Stimulated activated CD8-positive, alpha-beta memory T cell treated with anti-CD3 and anti-CD28 coated beads, Interleukin-7, amount 100 ng/mL, for 24 hours (primary cell): ENCODE measurements around the gene EIPR1.
"Not testable (repeated sequence)": the region's sequence is repeated elsewhere in the genome, so short reads cannot be mapped to it uniquely, and the experiment has no call there.

ENCODE experiments used
- DNase-seq: peaks from one replicate; pipeline ENCODE4 v3.0.0-alpha.2; 2020; ENCODE audit warnings: low read depth

EIPR1 gene

DNA sequence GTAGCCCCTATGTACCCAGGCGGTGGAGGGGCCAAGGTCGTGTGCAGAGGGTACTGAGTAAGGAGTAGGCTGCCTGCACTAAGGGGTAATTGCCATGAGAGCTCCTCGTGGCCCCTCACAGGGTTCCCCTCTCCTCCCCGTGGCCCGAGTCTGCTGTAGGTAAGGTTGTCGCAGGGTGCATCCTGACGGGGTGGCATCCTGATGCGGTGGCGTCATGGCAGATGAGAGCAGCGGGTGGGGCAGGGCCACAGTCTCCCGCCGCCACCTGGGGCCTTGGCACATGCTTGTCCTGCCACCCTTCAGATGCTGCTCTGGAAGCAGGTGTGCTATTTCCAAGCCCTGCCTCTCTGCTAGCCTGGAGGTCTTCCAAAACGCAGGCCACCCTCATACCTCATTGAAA is 89.7 kb downstream of the EIPR1 start:
- no peak for DNase-seq

DNA sequence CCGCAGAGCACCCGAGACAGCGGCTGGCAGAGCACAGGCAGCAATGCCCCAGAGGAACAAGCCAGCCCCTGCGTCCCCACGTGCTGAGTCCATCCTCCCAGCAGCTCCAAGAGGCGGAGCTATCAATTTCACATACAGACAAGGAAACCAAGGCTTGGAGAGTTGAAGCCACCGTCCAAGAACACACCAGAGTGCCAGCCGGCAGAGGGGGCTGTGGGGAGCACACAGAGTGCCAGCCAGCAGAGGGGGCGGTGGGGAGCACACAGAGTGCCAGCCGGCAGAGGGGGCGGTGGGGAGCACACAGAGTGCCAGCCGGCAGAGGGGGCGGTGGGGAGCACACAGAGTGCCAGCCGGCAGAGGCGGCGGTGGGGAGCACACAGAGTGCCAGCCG is 91.0 kb downstream of the EIPR1 start:
- not testable (repeated sequence) for DNase-seq

DNA sequence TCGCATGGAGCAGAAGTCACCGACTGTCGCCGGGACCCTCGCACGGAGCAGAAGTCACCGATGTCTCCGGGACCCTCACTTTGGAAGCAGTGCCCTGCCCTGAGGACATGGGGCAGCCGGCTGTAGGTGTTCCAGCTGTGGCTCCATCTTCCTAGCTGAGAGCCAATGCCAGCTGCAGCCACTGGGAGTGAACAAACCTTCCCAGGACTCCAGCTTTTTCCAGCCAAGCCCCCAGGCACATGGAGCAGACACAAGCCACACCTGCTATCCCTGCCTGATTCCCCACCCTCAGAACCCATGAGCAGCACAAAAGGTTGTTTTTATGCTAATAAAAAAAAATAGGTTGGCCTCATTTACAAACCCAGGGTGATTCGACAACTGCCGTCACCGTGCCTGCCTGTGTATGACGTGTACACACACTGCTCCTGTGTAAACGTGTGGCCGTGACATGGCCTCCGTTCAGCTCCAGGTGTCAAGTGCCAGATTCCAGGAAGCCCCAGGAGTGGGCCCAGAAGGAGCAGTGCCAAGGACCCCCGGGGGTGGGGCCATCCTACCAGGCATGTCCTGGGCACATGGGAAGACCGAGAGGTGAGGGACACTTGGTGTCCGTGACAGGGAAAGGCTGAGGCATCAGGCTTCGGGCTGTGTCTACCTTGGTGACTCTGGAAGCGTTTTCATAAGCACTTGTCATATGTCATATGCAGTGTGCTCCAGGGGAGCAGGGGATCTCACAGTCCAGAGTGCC is 91.5 kb downstream of the EIPR1 start:
- no peak for DNase-seq

DNA sequence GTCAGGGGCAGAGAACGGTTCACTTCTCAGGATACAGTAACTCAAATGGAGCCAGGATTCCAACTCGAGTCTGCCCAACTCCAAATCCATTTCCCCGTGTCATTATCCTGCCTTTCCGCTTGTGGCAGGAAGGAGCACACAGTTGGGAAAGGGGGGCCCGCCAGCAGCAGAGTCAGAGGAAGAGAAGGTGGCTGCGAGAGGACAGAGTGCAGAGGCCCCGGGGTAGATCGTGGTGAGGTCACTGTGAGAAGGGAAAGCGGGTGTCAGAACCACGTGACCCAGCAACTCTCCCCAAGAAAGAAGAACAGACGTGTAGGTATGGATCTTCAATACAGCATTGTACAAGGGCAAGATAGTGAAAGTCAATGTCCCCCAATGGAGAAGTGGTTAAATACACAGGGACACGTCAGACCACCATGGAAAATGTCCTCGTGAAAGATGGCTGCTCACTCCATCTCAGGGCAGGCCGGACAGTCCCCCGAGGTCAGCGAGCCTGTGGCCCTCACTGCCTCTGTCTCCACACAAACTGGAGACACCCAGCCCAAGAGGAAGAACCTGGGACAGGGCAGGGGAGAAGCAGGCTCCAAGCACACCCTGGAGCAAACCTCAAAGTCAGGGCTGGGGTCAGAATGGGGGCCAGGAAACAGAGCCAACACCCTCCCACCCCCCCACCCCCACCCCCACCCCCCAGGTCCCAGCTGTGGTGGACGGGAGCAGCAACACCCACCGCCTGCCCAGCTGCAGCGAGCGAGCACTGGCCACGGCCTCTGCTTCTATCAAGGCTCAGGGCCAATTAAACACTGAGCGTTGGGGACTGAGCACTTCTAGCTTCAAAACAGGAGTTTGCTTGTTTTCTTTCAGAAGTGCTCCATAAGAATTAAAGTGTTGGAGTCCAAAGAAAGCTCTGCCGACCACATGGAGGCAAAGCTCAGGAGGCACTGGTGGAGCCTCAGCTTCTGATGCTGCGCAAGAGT is 92.7 kb downstream of the EIPR1 start:
- DNase-seq, result no peak

DNA sequence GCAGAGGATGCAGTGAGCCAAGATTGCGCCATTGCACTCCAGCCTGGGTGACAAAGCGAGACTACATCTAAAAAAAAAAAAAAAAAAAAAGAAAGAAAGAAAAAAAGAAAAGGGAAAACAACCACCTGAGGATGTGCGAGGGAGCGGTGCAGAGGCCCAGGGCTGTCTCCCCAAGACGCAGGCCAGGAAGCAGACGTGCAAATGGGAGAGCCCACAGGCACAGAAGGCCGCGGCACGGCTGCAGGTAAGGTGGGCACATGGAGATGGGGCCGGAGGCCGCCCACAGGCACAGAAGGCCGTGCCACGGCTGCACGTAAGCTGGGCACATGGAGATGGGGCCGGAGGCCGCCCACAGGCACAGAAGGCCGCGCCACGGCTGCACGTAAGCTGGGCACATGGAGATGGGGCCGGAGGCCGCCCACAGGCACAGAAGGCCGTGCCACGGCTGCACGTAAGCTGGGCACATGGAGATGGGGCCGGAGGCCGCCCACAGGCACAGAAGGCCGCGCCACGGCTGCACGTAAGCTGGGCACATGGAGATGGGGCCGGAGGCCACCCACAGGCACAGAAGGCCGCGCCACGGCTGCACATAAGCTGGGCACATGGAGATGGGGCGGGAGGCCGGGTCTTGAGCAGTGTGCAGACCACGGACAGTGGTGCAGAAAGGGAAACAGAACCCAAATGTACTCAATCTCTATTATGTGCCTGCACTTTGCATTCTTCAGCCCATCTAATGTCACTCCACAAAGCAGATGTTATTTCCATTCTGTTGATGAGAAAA is 93.6 kb downstream of the EIPR1 start:
- DNase-seq, result not testable (repeated sequence)

DNA sequence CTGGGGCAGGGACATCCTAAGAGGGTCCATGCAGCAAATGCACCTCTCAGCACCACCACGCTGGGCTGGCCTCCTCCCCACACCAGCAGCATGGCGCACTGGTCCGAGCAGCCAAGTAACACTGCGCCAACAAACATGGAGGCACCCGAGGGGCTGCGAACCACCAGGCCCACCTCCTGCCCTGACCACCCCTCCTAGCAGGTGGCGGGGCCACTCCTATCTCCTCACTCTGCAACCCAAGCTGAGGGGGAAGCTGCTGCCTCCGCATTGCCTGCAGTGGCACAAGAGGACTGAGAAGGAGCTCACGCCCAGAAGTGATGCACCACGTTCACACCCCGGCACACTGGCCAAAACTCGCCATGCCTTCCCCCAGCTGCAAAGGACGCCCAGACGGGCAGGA is 94.4 kb downstream of the EIPR1 start:
- DNase-seq, result no peak

DNA sequence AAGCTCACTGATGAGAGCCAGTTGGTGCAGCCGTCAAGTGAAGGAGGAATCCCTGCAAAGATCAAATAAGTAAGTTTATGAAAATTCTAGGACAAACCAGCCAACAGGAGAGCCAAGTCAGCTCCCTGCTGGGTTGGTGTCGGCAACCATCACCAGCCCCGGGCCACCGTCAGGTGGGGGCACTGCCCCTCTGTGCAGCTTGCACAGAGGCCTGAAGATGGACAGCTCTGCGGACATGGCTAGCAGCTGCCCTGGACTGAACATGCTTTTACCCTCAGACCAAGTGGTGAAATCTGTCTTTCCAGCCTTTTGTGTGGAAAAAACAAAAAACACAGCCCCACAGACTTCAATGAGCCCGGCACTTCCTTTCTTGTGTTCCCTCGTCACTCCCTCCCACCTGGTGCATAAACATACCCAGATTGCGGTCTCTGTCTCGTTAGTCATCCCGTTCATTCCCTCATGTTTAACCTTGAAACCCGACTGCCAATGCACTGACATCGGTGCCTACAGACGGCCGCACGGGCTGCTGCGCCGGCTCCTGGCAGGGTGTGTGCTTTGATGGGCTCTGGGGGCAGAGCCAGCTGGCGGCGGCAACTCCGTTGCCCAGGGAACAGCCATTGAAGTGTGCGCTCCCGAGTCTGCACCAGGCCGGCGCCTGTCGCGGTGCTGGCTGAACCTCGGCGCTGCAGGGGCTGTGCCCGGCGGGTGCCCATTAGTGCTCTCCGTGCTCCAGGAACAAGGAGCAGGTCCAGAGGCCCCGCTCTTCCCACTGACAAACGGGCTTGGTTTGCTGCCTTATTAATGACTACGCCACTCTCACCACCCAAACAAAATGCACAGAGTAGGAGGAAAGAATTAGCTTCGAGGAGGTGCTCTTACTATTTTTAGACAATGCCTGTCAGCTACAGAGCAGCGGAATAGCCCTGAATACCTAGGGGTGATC is 95.3 kb downstream of the EIPR1 start:
- no peak for DNase-seq

DNA sequence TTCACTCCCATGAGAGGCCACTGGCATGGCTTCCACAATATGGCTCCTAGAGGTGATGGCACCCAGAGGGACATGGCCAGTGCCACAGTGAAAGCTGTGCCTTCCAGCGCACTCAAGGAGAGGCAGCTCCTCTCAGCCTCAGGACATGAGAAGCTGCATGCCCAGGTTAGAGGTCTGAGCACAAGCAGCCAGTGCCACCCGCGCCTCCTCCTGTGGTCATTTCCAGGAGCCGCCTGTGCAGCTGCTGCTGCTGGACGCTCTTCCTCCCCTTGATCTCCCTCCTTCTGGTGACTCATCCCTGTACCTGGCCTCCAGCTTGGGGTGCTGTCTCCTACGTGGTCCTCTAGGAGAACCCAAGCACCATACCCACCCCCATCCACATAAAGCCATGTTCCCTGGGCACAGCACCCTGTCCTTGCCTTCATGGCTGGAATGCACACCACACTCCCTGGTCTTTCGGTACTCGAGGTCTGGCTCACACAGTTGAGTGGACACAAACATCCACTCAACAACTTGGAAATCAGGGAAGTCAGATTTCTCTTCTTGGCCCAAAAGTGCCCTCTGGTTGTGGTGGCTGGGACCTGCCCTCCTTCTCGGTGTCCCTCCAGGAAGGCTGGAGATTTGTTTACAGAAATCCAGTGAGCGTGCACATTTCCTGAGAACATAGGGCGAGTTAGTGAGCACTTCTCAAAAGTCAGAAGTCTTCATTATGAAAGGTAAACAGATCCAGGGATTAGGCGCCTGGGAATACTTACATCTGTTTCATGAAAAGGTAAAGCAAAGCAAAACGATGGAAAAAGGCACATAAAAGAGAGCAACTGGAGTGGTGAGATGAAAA is 96.7 kb downstream of the EIPR1 start:
- DNase-seq, result no peak

DNA sequence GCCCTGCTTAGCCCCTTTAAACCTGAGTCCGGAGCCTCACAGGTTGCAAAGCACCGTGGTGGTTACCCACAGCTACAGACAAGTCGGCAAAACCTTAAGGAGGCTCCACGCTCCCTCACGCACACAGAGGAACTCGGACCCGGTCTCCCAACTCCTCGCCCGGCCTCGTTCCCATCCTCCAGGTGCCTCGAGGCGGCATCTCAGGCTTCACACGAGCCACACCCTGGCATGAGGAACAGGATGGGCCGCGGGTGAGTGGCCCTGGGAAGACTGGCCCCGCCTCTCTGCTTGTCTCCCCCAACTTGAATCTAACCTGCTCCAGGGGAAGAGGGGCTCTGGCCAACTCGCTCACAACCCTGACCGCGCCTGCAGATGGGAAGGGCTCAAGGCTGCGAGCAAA is 97.4 kb downstream of the EIPR1 start:
- no peak for DNase-seq

DNA sequence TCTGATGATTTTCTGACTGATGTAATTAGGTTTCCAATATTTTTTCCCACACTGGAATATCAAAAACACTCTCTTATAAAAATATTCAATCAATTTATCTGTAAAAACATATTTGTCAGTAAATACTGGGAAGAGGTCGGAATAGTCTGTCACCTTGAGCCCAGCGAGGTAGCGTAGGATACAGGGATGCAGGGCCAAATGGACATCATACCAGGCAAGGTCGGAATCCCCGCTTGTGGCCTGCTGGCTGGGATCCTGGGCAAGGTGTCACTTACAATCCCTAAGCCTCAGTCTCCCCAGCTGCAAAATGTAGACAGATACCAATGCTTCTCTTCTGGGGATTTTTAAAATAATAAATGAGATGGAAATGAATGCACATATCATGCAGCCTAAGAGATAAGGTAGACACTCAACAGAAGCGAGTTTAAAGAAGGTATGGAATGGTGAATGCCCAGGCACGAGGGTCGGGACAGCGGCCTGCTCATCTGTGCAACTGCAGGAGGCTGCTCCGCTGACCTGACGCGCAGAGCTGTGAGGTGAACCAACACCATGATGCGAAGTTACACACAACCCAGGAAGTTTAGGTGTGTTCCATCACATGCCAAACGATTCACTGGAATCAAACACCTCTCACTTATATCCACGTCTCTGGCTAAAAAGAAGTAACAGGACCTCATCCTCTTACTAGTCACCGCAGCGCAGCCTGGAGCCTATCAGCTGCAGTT is 98.2 kb downstream of the EIPR1 start:
- no peak for DNase-seq

DNA sequence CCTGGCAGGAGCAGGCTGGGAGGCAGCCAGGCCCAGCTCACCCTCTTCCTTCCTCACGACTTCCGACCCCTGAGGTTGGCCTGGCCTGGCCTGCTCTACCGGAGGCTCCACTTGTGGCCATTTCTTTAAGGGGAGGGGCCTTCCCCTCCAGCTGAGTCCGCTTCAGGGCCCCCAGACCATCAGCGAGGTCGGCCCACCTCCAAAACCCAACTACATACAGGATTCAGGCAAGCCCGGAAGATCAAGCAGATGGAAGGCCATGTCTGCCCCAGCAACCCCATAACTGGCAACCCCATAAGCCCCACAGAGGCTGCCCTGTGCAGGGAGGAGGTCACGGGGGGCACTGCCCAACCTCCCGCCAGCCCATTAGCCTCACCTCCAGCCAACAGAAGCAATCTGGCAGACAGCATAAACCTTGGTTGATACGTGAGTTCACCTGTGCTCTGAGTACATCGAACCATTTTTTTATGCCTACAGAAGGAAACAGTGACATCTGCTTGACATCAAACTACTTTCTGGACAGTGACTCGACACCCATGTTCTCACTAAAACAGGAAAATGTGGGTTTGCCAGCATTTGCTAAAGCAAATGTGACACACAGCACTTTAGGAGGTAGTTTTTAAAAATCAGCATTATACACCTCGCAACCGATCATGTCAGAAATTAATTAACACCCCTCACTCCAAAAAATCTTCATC is 98.9 kb downstream of the EIPR1 start:
- no peak for DNase-seq

DNA sequence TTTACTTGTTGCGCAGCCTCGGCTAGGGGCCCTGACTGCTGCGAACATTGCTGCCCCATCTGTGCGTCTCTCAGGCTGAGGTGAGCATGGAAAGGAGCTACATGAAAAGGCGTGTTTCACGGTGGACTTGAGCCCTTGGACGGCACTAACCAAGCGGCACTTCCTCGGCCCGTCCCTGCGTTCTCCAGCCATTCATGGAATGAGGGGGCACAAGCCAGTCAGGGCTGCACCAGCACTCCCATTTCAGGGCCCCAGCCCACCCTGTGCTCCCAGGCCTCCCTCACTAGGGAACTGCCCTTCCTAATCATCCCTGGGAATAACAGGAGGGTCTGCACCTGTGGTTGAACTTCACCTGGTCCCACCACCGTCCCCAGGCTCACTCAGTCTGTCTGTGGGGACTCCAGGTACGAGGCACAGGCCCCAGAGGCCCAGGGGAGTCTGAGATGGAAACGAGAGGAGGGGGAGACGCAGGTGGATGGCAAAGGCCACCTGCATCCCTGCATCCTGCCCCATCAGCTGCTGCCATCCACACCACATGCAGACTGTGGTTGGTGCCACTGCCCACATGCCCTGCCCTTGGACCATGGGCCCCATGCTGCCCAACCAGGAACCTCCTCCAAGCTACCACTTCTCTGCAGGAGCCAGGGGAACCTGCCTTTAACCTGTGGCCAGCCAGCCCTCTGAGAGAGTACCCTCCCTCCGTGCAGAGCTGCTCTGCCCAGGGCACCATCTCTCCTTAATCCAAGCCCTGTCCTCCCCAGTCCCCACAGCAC is 99.7 kb downstream of the EIPR1 start:
- no peak for DNase-seq

DNA sequence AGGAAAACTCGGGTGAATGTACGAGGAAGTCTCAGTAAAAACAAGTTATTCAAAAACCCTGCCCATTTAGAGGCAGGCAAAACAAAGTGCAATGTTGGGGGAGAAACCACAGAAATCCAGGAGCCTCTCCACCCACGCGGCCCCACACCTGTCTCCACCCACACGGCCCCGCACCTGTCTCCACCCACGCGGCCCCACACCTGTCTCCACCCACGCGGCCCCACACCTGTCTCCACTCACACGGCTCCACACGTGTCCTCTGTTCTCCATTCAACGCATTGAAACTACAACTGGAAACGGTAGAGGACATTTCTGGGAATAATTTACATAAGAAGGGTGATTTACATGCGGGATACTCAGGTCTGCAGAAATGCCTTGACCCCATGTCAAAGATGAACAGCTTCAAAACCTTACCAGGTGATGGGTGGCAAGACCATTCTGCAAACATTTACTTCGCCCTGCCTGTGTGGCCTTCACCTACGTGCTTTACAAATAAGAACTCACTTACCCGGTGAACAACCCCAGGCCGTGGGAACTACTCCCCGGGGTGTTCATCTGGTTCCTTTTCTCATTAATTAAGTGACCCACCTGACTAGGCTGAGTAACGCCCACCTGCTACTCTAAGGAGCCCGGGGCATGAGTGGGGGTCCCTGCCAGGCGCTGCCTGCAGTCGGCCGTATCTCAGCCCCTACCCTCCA is 100.4 kb downstream of the EIPR1 start:
- DNase-seq, result no peak

DNA sequence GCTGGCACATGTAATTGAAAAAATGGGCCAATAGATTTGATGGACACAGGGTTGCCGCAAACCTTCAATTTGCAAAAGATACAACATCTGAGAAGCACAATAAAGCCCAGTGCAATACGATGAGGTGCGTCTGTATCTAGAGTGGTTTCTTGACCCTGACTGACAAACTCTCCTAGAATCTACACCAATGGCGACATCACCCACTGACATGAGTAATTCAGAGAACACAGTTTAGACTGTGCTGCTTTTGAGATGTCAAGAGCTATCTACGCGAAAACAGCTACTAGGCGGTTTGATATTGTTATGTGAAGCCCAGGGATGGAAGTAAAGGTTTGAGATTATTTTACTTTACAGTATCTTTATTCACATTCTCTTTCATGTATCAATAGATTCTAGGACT is 104.9 kb downstream of the EIPR1 start:
- no peak for DNase-seq

DNA sequence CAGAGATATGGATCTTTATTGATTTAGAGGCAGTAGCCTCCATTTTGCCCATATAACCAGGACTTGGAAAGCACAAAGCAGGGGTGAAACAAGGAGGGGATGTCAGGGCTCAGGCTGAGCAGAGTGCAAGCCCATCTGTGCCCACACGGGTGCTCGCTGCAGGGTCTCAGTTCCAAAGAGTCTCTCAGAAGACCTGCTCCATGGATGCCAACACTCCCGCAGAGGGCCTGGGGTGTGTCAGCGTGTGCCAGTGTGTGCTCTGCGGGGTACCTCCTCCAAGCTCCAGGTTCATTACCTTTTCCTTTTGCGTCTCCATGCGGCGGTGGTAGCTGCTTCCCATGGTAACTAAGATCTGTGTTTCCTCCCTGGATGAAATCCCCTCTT is 107.5 kb downstream of the EIPR1 start:
- DNase-seq, result no peak

DNA sequence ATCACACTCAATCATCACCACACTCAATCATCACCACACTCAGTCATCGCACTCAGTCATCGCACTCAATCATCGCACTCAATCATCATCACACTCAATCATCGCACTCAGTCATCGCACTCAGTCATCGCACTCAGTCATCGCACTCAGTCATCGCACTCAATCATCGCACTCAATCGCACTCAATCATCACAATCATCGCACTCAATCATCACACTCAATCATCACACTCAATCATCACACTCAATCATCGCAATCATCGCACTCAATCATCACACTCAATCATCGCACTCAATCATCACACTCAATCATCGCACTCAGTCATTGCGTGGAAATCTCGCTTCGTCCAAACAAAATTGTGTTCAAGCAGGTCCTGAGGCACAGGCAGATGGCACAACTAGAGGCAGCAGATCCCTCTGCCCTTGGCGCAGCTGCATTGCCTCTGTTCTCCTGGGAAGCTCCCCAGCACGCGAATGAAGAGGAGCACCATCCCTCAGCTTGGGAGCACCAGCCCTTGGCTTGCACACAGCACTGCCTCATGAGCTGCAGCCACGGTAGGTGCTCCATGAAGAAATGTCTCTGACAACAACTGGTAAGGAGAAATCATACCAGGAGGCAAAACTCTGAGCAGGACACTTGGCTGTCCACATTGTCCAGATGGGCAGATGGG is 108.1 kb downstream of the EIPR1 start:
- no peak for DNase-seq

DNA sequence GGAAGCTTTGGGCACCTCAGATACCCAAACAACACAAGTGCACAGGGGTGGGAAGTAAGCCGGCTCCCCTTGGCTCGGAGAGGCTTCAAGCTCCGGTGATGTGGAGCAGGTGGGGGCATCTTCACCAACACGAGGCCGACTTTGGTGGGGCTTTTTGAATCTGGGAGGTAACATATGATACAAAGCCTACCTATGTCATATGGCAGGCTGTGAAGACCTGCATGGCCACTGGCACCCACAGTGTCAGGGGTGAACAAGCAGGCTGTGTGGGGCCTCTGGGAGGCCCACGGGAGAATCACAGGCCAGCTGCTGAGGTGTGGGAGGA is 109.0 kb downstream of the EIPR1 start:
- DNase-seq, result no peak
